Activated T-helper 2 cell treated with anti-CD3 and anti-CD28 coated beads, Interferon-gamma antibody, Interleukin-2, Interleukin-4, amounts not matched to agents 10 μg/mL and 5 μg/mL and 100 μg/mL, durations not matched to agents 14 hours and 24 hours and 36 hours (primary cell): Measurements from ENCODE around the gene MOAP1. TPM values are rescaled to one million over a fixed set of nuclear protein-coding genes. Genes with fewer than 3 reads are reported as not detected.
A peak's percentile ranks its signal among the peaks of the same experiment; 100 is the strongest.
"Not testable (repeated sequence)": the region's sequence is repeated elsewhere in the genome, so short reads cannot be mapped to it uniquely, and the experiment has no call there.

Experiments used
- DNase-seq: peaks from one replicate; pipeline ENCODE4 v3.0.0; 2021; ENCODE audit warnings: low spot score
- H3K27ac Mint-ChIP-seq: one replicate; pipeline ENCODE4 v1.8.0; 2021; ENCODE audit warnings: mixed read lengths
- H3K27me3 Mint-ChIP-seq: one replicate; pipeline ENCODE4 v1.8.0; 2021; ENCODE audit warnings: low read depth, mixed read lengths
- H3K36me3 Mint-ChIP-seq: one replicate; pipeline ENCODE4 v1.8.0; 2021; ENCODE audit warnings: low read depth, mixed read lengths
- H3K4me1 Mint-ChIP-seq: one replicate; pipeline ENCODE4 v1.8.0; 2021; ENCODE audit warnings: low read depth, mixed read lengths
- H3K4me3 Mint-ChIP-seq: one replicate; pipeline ENCODE4 v1.8.0; 2021; ENCODE audit warnings: low read depth, mild to moderate bottlenecking, moderate library complexity, mixed read lengths
- H3K9me3 Mint-ChIP-seq: one replicate; pipeline ENCODE4 v1.8.0; 2021; ENCODE audit warnings: mixed read lengths
- intact Hi-C: fragments of 100-400 bp; cut with micrococcal nuclease; formaldehyde crosslinking; loops from one replicate; pipeline ENCODE4 v1.15.1; 2023
- total RNA-seq: library from RNA; stranded (reverse); gene quantifications from 2 replicates; pipeline ENCODE4 v1.2.3, GENCODE V29; 2022

The MOAP1 gene, protein sequence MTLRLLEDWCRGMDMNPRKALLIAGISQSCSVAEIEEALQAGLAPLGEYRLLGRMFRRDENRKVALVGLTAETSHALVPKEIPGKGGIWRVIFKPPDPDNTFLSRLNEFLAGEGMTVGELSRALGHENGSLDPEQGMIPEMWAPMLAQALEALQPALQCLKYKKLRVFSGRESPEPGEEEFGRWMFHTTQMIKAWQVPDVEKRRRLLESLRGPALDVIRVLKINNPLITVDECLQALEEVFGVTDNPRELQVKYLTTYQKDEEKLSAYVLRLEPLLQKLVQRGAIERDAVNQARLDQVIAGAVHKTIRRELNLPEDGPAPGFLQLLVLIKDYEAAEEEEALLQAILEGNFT
- total RNA-seq: 17.8 and 18.7 TPM in 2 replicates

DNA sequence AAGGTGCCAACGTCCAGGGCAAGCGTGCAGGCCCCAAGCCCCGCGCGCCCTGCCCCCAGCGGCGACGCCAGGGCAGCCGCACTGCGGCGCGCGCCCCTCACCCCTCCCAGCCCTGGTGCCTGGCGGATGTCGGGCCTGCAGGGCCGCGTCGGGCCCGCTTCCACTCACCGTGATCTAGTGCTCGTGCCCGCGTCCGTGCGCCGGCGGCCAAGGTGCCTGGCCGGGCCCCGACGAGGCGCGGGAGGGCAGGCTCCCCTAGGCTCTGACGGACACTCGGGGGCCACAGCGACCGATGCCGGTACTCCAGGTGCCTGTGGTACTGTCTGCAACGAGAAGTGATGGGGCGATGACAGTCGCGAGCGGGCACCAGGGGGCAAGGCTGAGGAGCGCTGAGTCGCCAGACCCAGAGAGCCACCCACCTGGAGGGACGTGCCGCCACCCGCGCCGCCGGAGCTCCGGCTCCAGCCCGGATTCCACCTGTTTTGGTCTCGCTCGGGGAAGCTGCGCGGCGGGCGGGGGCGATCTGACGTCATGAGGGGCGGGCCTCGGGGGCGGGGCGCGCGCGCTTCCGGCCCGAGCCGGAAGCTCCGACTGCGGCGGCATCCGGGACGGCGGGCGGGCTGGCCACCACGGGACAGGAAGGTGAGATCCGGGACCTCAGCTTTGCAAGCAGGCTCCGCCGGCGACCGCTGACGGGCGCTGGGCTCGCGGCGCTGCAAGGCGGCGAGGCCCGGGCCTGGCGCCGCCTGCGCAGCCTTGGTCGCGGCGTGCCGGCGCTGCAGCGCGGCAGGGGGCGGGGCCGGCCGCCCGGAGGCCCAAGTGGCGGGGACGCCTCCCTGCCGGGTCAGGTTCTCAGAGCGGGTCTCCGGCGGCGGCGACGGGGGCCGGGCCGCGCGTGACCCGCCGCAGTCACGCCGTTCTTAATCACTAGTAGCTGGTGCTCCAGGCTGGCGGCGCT, at the start of gene MOAP1, which contains the start of gene LYSET:
Gene MOAP1, minus strand, starts transcription at position 507 of the 958 bp plus-strand sequence. CDS start 655 bp downstream, outside the sequence.
Gene LYSET, plus strand, starts transcription at position 927 of the 958 bp plus-strand sequence. CDS start 89 bp downstream, outside the sequence.
- DNase-seq: peak; percentile 88
- Mint-ChIP-seq H3K4me3 (peak within 1 kb of the TSS; percentile 93), H3K27ac (peak within 1 kb of the TSS; percentile 89), H3K27me3 (no peaks in the 10 kb centered on the region), H3K9me3 (no peaks in the 10 kb centered on the region), H3K36me3 (peaks cover 34% of the 10 kb centered on the region), H3K4me1 (peaks cover 28% of the 10 kb centered on the region)
- intact Hi-C loops: loop anchor here (1.0 to 2.0 kb wide), 2 partner anchors 22 to 70 kb away; partner anchors contain the start of gene ITPK1

DNA sequence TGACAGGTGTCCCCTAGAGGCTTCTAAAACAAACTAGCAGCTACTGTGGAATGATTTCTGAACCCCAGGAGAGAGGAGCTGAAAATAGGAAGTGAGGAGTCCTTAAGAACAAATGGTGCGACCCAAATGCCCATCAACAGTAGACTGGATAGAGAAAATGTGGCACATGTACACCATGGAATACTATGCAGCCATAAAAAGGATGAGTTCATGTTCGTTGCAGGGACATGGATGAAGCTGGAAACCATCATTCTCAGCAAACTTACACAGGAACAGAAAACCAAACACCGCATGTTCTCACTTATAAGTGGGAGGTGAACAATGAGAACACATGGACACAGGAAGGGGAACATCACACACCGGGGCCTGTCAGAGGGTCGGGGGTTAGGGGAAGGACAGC, 48.4 kb upstream of the MOAP1 start:
- H3K27me3 Mint-ChIP-seq: peaks cover 15% of the 10 kb centered on the region
- DNase-seq, H3K4me3 Mint-ChIP-seq, H3K9me3 Mint-ChIP-seq, H3K36me3 Mint-ChIP-seq, intact Hi-C loops, H3K27ac Mint-ChIP-seq, H3K4me1 Mint-ChIP-seq: not testable (repeated sequence)

DNA sequence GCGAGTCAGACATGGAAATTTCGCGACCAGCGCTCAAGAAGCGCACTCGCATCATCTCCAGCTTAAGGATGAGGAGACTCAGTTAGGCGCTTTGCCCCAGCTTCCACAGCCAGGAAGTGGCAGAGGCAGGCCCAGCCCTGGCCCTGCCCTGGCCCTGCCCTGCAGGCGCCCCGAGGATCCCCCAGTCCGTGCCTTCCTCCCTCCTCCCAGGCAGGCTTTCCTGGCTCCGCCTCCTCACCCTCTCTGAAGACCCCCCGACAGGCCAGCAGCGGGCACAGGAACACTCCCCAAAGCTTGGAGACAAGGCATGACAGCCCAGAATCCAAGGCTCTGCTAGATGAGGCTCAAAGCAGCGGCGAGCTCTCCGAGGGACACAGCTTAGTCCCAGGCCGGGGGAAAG, 47.5 kb upstream of the MOAP1 start:
- Mint-ChIP-seq H3K4me3 (no peak overlapping the region), H3K27me3 (peaks cover 15% of the 10 kb centered on the region), H3K36me3 (peaks cover 11% of the 10 kb centered on the region), H3K4me1 (peaks cover 8% of the 10 kb centered on the region), H3K9me3 (no peaks in the 10 kb centered on the region), H3K27ac (no peak overlapping the region)
- DNase-seq: no peak
- intact Hi-C loops: no loop called here

DNA sequence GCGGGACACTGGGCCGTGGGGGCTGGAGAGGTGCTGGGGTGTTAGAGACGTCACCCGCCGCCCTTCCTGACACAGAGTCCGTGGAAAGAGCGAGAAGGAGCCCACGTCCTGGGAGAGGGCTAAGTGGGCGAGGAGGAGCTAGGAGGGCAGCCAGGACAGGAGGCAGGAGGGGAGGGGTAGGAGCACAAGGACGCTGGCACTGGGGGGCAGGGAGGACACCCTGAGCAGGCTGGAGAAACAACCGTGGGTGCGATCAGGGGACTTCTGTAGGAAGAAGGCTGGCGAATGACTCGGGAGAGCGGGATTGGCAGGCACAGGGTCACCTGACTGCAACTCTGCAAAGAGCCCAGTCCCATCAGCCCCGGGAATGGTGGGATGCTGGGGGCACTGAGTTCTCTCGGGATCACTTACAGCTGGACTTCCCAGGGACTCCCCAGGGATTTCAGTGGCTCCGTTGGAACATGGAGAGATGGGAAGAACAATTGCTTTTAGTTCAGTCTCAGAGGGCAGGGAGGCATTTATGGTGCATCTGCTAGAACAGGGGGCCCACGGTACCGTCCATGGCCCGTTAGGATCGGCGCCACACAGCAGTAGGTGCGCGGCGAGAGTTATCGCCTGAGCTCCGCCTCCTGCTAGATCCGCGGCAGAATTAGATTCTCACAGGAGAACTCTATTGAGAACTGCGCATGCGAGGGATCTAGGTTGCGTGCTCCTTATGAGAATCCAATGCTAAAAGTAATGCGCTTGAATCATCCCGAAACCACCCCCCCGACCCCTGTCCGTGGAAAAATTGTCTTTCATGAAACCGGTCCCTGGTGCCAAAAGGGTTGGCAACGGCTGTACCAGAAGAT, 46.7 kb upstream of the MOAP1 start:
- DNase-seq: no peak
- intact Hi-C loops: no loop called here

DNA sequence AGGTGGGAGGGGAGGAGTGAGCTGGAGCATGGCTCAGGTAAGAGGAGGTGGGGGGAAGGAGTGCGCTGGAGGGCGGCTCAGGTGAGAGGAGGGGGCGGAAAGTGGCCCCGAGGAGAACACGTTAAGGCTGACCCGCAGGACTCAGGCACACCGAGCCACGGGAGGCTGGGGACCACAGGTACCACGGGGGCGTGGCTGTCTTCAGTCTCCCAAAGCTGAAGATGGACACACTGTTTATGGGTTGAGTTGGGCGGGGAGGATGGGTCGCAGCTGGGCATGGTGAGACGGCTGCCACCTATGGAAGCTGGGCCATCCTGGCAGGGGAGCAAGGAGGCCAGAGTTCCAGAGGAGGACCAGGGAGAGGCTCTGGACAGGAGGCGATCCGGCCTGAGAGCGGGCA, 45.8 kb upstream of the MOAP1 start:
- intact Hi-C loops: no loop called here

More for the DNA sequence above, 46.7 kb upstream of the MOAP1 start:
- Mint-ChIP-seq H3K4me1 (peaks cover 8% of the 10 kb centered on the region), H3K36me3 (peaks cover 16% of the 10 kb centered on the region), H3K27ac (no peak overlapping the region), H3K9me3 (no peaks in the 10 kb centered on the region), H3K27me3 (peaks cover 15% of the 10 kb centered on the region), H3K4me3 (peak overlapping the region; percentile 64)

DNA sequence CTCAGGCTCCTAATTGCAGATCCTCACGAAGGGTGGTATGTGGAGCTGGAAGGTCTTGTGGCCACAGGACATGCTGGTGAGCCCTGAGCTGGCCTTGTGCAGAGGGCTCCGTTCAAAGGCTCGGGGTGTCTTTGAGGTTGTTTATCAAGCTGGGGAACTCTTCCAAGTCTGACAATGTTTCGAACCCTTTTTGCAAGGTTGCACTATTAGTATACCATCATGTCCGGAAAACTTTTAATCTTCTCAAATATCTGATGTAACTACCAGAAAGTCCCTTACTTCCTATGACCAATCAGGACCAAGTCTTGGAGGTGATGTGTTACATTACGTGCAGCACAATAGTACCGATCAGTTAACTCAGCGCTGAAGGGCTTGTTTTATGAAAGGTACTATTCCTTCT, 43.9 kb upstream of the MOAP1 start:
- H3K27me3 Mint-ChIP-seq: peaks cover 8% of the 10 kb centered on the region
- no peak overlapping the region for H3K27ac Mint-ChIP-seq
- intact Hi-C loops: no loop called here
- no peak overlapping the region for H3K4me3 Mint-ChIP-seq
- no peak for DNase-seq
- no peaks in the 10 kb centered on the region for H3K9me3 Mint-ChIP-seq
- H3K4me1 Mint-ChIP-seq: peaks cover 8% of the 10 kb centered on the region
- H3K36me3 Mint-ChIP-seq: peaks cover 35% of the 10 kb centered on the region

More for the DNA sequence above, 45.8 kb upstream of the MOAP1 start:
- no peak overlapping the region for H3K27ac Mint-ChIP-seq
- peaks cover 15% of the 10 kb centered on the region for H3K27me3 Mint-ChIP-seq
- peak overlapping the region; percentile 64 for H3K4me3 Mint-ChIP-seq
- H3K9me3 Mint-ChIP-seq: no peaks in the 10 kb centered on the region
- no peak for DNase-seq
- peaks cover 24% of the 10 kb centered on the region for H3K36me3 Mint-ChIP-seq
- peaks cover 8% of the 10 kb centered on the region for H3K4me1 Mint-ChIP-seq

DNA sequence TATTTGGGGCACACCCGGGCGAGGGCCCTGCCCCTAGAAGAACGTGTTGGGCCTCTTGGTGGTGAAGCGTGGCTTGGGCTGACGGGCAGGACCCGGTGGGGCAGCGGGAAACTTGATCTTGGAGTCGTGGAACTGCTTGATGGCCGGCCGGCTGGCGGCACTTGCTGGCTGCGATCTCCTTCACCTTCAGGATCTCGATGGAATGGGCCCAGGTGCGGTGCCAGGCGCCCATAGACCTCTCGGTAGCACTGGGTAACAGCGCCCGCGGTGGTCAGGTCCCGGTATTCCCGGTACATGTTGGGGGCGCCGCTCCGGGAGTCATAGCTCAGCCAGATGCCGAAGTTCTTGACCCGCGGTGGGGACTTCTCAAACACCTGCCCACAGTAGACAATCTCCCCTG, 38.9 kb upstream of the MOAP1 start:
- Mint-ChIP-seq H3K4me3 (no peak overlapping the region), H3K27ac (no peak overlapping the region), H3K4me1 (no peaks in the 10 kb centered on the region), H3K36me3 (peaks cover 60% of the 10 kb centered on the region), H3K27me3 (no peaks in the 10 kb centered on the region), H3K9me3 (no peaks in the 10 kb centered on the region)
- DNase-seq: no peak
- intact Hi-C loops: no loop called here

DNA sequence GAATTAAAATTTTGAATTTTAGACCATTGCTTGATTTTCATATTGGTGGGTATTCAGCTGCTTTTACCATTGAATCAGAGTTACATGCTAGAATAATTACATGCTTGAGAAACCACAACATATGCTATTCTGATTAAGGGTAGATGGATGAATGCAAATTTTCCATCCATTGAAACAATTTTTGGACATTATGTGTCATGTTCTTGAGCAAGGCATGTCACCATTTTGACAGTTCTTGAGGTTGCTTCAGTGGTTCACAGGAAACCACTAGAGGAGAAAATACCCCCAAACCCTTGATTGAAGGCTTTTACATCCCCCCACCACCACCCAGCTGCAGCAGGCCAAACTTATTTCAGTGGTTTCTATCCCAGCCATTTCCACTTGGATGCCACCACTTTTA, 35.8 kb upstream of the MOAP1 start:
- intact Hi-C loops: no loop called here
- H3K9me3 Mint-ChIP-seq: no peaks in the 10 kb centered on the region
- no peak for DNase-seq
- no peak overlapping the region for H3K27ac Mint-ChIP-seq
- H3K4me3 Mint-ChIP-seq: no peak overlapping the region
- H3K4me1 Mint-ChIP-seq: no peaks in the 10 kb centered on the region
- H3K36me3 Mint-ChIP-seq: peaks cover 57% of the 10 kb centered on the region
- no peaks in the 10 kb centered on the region for H3K27me3 Mint-ChIP-seq

DNA sequence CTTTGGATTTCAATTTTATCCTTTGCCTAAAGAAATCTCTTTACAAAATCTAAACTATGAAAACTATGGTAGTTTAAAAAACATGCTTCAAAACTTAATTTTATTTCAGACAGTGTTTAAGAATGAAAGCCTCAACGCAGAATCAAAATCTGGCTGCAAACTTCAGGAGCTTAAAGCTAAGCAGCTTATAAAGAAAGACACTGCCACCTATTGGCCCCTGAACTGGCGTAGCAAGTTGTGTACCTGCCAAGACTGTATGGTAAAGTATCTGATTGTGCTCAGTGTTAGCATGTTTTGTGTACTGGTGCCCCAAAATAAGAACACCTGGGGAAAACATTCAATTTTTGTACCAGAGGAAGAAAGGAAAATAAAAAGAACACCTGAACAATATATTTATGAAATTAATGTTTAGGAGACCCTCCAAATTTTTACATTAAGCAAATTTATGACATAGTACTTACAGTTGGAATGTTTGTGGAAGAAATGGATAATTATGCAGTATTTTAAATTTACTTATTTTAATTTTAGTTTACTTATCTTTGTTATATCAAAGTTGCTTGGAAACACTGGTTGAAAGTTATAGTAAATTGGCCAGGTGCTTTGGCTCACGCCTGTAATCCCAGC, 34.5 kb upstream of the MOAP1 start:
- no peaks in the 10 kb centered on the region for H3K9me3 Mint-ChIP-seq
- H3K4me1 Mint-ChIP-seq: no peaks in the 10 kb centered on the region
- intact Hi-C loops: loop anchor here (1.0 to 5.0 kb wide), 2 partner anchors 42 to 106 kb away; no protein-coding TSS in a partner anchor
- H3K4me3 Mint-ChIP-seq: no peak overlapping the region
- peaks cover 61% of the 10 kb centered on the region for H3K36me3 Mint-ChIP-seq
- H3K27ac Mint-ChIP-seq: no peak overlapping the region
- no peak for DNase-seq
- no peaks in the 10 kb centered on the region for H3K27me3 Mint-ChIP-seq

DNA sequence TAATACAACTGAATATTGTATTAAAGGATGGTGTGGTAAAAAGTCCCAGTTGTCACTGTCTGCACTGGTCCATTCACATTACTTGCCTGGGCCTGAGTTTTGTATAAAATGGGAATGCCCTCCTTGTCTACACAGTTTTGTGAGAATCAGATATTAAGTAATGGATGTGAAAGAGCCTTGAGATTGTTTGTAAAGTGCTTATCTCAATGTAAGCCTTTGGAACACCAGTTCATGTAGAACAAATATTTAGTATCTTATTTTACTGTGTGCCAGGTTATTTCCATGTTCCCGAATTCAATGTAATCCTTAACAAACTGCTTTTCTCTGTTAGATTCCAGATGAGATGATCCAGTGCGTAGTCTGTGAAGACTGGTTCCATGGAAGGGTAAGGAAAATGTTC, 29.9 kb upstream of the MOAP1 start:
- H3K4me1 Mint-ChIP-seq: peaks cover 2% of the 10 kb centered on the region
- DNase-seq: no peak
- intact Hi-C loops: no loop called here
- no peak overlapping the region for H3K27ac Mint-ChIP-seq
- no peaks in the 10 kb centered on the region for H3K9me3 Mint-ChIP-seq
- H3K27me3 Mint-ChIP-seq: no peaks in the 10 kb centered on the region
- H3K36me3 Mint-ChIP-seq: peaks cover 56% of the 10 kb centered on the region
- no peak overlapping the region for H3K4me3 Mint-ChIP-seq

DNA sequence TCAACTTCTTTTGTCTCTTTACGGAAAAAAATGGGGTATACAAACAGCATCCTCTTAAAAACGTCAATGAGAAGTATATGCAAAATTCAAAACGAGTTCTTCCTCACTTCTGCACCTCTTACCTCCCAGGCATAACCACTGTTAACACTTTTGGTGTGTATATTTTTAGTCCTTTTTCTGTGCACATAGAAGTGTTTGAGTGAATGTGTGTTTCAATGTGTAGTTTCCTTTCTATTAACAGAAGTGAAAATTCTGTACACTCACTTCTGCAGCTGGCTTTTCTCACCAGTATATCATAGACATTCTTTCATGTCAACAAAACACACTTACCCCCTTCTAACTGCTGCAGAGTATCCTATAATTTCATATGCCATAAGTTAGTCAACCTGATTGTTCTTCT, 27.7 kb upstream of the MOAP1 start:
- no peaks in the 10 kb centered on the region for H3K9me3 Mint-ChIP-seq
- H3K4me3 Mint-ChIP-seq: no peak overlapping the region
- peaks cover 13% of the 10 kb centered on the region for H3K4me1 Mint-ChIP-seq
- intact Hi-C loops: no loop called here
- H3K36me3 Mint-ChIP-seq: peaks cover 57% of the 10 kb centered on the region
- no peak overlapping the region for H3K27ac Mint-ChIP-seq
- no peaks in the 10 kb centered on the region for H3K27me3 Mint-ChIP-seq
- DNase-seq: no peak
